VCaP (cell line): ENCODE measurements around the gene CEP57L1.

ENCODE experiments used
- H3K27ac ChIP-seq: fragments of 450-650 bp; 2 replicates; pipeline ENCODE4 v1.5.1; 2017
- CTCF ChIP-seq: fragments of 450-650 bp; conservative IDR thresholded peaks from 2 replicates; pipeline ENCODE4 v1.5.1; 2017; ENCODE audit warnings: mild to moderate bottlenecking, moderate library complexity

CEP57L1 gene

GRCh38 chr6:109167562-109167961 is 72.3 kb downstream of the CEP57L1 start:
- TF ChIP-seq CTCF = no peak

GRCh38 chr6:109170333-109170732 is 75.0 kb downstream of the CEP57L1 start:
- no peak overlapping the region for H3K27ac ChIP-seq
- no peak for TF ChIP-seq CTCF

More at GRCh38 chr6:109167562-109167961, 72.3 kb downstream of the CEP57L1 start:
- no peak overlapping the region for H3K27ac ChIP-seq

GRCh38 chr6:109172101-109172746 is 76.9 kb downstream of the CEP57L1 start:
- no peak for TF ChIP-seq CTCF
- H3K27ac ChIP-seq = no peak overlapping the region

- H3K27ac ChIP-seq = no peak overlapping the region
- TF ChIP-seq CTCF = no peak
These were observed 79.6 kb downstream of the CEP57L1 start for GRCh38 chr6:109174916-109175315.

GRCh38 chr6:109178921-109179320 is 83.6 kb downstream of the CEP57L1 start:
- no peak overlapping the region for H3K27ac ChIP-seq
- TF ChIP-seq CTCF = no peak

- TF ChIP-seq CTCF = no peak
These were observed 84.2 kb downstream of the CEP57L1 start for GRCh38 chr6:109179507-109179906.

GRCh38 chr6:109182578-109182977 is 87.3 kb downstream of the CEP57L1 start:
- no peak for TF ChIP-seq CTCF
- H3K27ac ChIP-seq = no peak overlapping the region; the same call in 1 of the 2 replicates

More at GRCh38 chr6:109179507-109179906, 84.2 kb downstream of the CEP57L1 start:
- no peak overlapping the region for H3K27ac ChIP-seq
